T-helper 1 cell treated with Interleukin-12 subunit alpha and Interleukin-12 subunit beta and Interleukin-4 antibody, amounts not matched to agents 30 ng/mL and 1 ng/mL, for 36 hours (primary cell): ENCODE data around the gene PDIA2. TPM values are rescaled to one million over a fixed set of nuclear protein-coding genes. Genes with fewer than 3 reads are reported as not detected.
"Not testable (repeated sequence)": the region's sequence is repeated elsewhere in the genome, so short reads cannot be mapped to it uniquely, and the experiment has no call there.

Experiments used
- intact Hi-C: fragments of 100-400 bp; cut with micrococcal nuclease; formaldehyde crosslinking; loops from one replicate; pipeline ENCODE4 v1.15.1; 2024
- total RNA-seq: library from RNA; stranded (reverse); gene quantifications from 2 replicates; pipeline ENCODE4 v1.2.3, GENCODE V29; 2022

The PDIA2 gene
- total RNA-seq, 1 donor from 2014 or later: not detected

DNA sequence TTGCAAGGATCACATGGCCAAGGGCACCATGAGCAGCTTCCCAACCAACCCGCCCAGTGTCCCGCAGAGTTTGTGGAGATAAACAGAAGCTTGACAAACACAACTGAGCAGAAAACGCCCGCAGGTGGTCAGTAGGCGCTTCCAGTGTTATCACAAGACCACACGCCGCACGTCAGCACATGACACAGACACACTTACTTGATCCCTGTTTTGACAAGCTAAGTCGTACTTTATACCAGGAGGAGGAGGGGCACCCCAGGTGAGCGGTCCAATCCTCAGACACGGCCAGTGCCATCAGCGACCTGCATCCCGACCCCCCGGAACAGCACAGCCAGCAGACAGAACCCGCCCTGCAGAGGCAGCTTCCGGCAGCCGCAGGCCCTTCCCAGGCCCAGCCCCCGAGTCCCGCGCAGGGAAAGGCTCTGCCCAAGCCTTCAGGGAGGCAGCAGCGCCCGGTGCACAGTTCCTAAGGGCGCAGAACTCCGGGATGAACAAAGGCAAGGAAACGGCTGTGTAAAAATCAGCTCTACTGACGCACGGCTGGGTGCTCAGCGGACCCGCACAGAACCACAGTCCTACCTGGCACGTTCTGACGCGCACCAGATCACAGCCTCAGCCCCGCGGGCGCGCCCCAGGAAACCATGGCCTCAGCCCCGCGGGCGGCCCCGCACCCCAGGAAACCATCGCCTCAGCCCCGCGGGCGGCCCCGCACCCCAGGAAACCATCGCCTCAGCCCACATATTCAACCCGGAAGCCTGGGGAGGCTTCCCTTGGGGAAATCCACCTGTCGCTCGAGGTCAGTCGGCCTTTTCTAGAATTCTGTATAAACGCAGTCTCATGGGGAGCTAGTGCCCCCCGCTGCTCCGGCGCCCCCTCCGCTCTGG, 41.7 kb downstream of the PDIA2 start:
- intact Hi-C loops: loop anchor here (2.0 kb wide), 1 partner anchor 90 kb away; the partner anchor contains the start of gene FAM234A

DNA sequence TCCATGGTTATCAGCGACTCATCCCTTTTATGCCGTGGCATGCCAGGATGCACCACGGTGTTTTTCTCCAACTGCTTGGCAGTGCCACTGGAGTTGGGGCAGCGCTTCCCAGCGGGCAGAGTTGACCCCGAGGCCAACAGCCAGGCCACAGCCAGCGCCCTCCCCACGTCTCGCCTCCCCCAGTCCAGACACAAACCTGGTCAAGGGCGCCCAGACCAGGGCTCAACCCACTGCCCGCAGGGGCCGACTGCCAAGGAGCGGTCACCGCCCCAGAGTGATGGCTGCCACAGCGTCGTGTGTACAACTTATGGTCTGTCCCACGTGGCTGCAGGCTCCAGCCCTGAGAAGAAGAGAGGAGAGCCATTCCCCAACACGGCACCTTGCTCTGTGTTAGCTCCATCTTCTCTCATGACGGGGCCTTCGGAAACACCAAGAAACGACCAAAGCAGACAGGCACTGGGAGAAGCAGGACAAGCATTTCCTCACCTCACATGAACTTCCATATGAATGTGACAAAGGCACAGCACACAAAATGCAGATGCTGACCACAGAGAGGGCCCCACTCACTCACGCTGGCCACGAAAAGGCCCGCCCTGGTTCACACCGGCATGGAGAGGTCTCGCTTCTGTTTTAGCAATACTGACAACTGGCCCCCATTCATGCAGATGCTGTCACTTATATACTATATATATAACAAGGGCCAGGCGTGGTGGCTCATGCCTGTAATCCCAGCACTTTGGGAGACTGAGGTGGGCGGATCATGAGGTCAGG, 42.6 kb downstream of the PDIA2 start:
- intact Hi-C loops: loop anchor here (2.0 kb wide), 1 partner anchor 91 kb away; the partner anchor contains the start of gene FAM234A

- intact Hi-C loops: no loop called here
Measured at GRCh38 chr16:330741-331140, 47.8 kb downstream of the PDIA2 start.

DNA sequence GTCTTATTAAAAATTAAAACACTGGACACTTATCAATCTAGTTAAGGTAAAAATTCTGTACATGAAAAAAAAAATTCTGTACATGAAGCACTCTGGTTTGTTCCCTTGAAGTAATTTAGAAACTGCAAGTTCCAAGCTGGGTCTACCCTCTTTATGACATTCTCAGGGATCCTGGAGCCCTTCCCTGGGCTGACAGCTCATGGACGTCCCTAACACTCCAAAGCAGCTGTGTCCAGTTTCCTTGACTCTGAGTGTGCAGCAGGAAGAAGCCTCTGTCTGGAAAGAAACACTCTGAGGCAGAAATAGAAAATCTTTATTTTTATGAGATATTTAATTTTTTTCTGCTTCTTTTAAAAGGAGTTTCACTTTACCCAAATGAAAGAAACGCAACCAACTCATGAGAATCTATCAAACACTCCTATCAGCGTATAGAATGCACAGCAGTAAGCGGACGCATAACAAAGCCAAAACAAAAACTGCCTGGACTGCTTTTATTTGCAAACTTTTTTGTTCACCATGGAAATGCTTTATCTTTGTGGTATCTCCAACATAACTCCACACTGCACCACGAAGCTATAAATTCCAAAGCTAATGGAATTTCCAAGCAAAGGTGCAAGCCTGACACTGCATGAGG, 48.3 kb downstream of the PDIA2 start:
- intact Hi-C loops: not testable (repeated sequence)

GRCh38 chr16:333406-334094, 50.6 kb downstream of the PDIA2 start:
- intact Hi-C loops: no loop called here

GRCh38 chr16:334164-334832, 51.3 kb downstream of the PDIA2 start:
- intact Hi-C loops: not testable (repeated sequence)

DNA sequence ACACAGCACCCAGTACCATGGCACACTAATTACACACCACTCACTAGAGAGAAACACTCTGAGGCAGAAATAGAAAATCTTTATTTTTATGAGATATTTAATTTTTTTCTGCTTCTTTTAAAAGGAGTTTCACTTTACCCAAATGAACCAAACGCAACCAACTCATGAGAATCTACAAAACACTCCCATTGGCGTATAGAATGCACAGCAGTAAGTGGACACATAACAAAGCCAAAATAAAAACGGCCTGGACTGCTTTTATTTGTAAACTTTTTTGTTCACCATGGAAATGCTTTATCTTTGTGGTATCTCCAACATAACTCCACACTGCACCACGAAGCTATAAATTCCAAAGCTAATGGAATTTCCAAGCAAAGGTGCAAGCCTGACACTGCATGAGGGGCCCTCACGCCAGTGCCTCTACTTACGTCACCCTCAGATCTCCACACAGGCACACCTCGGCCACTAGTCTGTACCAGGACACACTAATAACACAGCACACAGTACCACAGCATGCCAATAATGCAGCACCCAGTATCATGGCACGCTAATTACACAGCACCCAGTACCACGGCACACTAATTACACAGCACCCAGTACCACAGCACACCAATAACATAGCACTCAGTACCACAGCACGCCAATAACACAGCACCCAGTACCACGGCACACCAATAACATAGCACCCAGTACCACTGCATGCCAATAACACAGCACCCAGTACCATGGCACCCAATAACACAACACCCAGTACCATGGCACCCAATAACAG, 52.1 kb downstream of the PDIA2 start:
- intact Hi-C loops: not testable (repeated sequence)

- intact Hi-C loops: no loop called here
Measured at GRCh38 chr16:336269-336668, 53.3 kb downstream of the PDIA2 start.

Other genes with a start within 250 kb of the PDIA2 start
- 49.2 and 50.3 TPM in 2 replicates for gene POLR3K, start 229.6 kb upstream of the PDIA2 start, total RNA-seq
- gene SNRNP25, start 229.3 kb upstream of the PDIA2 start, total RNA-seq: 60.8 and 61.5 TPM in 2 replicates
- 0.59 TPM in 1 of 2 replicates, not detected in the other for gene RHBDF1, start 210.5 kb upstream of the PDIA2 start, total RNA-seq
- gene MPG, start 204.9 kb upstream of the PDIA2 start, total RNA-seq: 53.3 and 55.2 TPM in 2 replicates
- gene NPRL3, start 144.5 kb upstream of the PDIA2 start, total RNA-seq: 31.7 and 32.8 TPM in 2 replicates
- gene HBZ, start 130.5 kb upstream of the PDIA2 start, total RNA-seq: not detected in 2 replicates
- gene HBM, start 117.2 kb upstream of the PDIA2 start, total RNA-seq: not detected in 2 replicates
- gene HBA2, start 110.3 kb upstream of the PDIA2 start, total RNA-seq: not detected in 2 replicates
- not detected in 2 replicates for gene HBA1, start 106.5 kb upstream of the PDIA2 start, total RNA-seq
- not detected in 2 replicates for gene HBQ1, start 102.7 kb upstream of the PDIA2 start, total RNA-seq
- 61.5 and 69.6 TPM in 2 replicates for gene LUC7L, start 53.7 kb upstream of the PDIA2 start, total RNA-seq
- 17.1 and 23.2 TPM in 2 replicates for gene FAM234A, start 48.3 kb upstream of the PDIA2 start, total RNA-seq
- gene RGS11, start 7.2 kb upstream of the PDIA2 start, total RNA-seq: 0.07 and 0.27 TPM in 2 replicates
- gene ARHGDIG, start 2.6 kb upstream of the PDIA2 start, total RNA-seq: not detected in 2 replicates
- 22.3 and 23.4 TPM in 2 replicates for gene AXIN1, start 69.6 kb downstream of the PDIA2 start, total RNA-seq
- 82.9 and 92.7 TPM in 2 replicates for gene MRPL28, start 87.4 kb downstream of the PDIA2 start, total RNA-seq
- gene PGAP6, start 98.8 kb downstream of the PDIA2 start, total RNA-seq: 37.9 and 38.2 TPM in 2 replicates
- 45.0 and 49.4 TPM in 2 replicates for gene NME4, start 114.0 kb downstream of the PDIA2 start, total RNA-seq
- gene DECR2, start 118.7 kb downstream of the PDIA2 start, total RNA-seq: 7.9 and 10.7 TPM in 2 replicates
- 35.2 and 38.5 TPM in 2 replicates for gene RAB11FIP3, start 142.5 kb downstream of the PDIA2 start, total RNA-seq
- 86.5 and 94.8 TPM in 2 replicates for gene CAPN15, start 244.5 kb downstream of the PDIA2 start, total RNA-seq